GM18861 (cell line): ENCODE data around the gene CILP.
"Not testable (repeated sequence)": the region's sequence is repeated elsewhere in the genome, so short reads cannot be mapped to it uniquely, and the experiment has no call there.

Experiments used
- ATAC-seq: cut with Tn5 transposase; IDR thresholded peaks from one replicate; pipeline ENCODE4 v1.9.1; 2021; ENCODE audit not compliant: unreplicated experiment

Gene CILP

DNA sequence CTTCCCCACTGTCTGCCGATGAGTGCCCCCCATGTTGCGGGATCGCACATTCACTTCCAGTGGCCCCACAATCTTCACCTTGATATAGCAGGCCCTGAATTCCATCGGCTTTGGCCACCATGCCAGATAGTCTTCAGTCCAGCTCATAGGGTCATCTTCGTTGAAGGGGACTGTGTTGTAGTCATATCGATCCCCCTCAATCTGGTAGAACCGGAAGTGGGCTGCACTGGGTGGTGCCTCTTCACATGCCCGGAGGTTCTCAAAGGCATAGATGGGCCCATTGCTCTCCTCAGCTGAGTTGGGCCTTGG, 14.0 kb downstream of the CILP start:
- no peak for ATAC-seq

DNA sequence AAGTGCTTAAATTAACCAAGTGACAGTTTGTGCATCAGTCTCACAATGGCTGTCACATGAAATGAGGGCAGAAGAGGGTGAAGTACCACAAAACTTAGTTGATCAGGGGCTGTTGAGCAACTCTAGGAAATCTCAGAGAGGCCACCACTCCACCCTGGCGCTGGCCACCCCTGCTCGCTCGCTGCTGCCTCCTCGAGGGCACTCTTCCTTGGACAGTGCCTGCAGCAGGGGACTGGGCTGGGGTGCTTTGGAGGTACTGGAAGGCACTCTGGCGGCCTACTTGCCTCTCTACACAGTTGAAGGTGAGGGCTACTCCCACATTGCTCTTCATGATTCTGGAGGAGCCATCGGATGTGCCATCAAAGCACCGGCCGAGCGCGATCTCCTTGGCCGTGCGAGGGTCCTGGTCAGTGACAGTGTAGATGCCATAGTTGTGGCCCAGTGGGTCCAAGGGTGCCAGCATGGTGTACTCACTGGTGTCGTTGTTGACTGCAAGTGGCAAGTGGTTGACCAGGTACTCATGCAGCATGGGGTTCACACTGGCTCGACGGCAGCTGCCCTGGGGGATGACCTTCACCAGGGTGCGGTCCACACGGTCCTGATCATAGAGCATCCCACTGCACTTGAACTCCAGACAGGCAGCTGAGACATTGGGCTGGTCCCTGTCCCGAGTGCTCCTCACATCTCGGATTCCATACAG, 14.5 kb downstream of the CILP start:
- ATAC-seq, result no peak

DNA sequence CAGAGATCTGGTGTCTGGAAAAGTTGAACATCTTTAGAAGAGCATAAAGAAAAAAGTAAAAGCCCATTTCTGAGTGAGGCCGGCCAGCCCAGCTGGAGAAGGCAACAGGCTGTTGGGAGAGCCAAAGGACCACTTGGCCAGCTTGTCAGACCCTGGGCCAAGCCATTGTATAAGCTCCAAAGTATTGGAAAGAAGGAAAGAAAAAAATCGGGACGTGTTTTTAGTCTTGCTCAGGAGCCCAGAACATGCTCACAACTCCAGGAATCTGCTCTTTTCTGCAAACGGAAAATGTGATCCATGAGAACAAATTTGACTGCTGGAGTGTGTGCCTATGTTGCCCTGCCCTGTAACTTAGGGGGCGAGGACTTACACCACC, 15.7 kb downstream of the CILP start:
- ATAC-seq, result no peak

DNA sequence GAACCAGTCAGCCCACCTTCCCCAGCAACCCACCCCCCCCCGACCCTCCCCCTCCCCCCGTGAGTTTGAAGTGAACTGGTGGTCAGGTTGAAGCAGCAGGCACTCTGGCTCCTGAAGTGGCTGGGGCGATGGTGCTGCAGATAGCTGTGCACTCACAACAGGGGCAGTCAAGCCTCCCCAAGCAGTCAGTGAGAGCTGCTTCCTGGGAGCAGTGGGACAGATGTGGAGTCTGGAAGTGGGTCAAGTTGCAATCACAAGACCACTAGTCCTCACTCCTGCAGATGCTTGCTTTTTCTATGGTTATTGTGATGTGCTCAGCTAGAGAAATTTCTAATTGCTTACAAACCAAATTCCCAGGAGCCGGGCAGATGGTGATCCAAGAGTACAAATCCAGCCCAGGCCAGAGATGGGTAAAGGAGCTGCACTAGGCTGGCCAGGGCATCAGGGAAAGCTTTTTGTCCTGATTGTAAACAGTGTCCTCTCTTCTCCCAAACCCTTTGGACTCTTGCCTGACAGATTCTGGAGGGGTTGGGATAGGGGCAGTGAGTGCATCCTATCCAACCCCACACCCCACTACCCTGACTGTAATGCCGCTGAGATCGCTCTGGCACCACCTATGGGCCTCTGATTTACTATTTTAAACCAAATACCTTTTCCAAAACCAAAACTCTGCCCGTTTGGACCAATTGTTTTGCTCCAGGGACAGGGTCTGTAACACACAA, 16.3 kb downstream of the CILP start:
- no peak for ATAC-seq

DNA sequence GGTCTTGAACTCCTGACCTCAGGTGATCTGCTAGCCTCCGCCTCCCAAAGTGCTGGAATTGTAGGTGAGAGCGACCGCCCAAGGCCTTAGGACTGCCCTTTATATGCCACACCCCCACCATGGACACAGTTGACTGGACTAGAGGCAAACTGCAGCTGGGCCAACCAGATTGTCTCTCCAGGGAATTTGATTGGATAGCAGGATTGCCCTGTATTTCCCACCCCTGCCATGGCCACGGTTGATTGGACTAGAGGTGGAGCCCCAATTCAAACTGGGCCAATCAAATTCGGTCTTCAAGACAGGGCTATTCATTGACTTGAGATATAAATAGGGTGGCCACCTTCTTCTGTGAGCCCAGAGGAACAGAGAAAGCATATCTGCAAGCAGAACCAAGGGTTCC, 19.3 kb downstream of the CILP start:
- no peak for ATAC-seq

DNA sequence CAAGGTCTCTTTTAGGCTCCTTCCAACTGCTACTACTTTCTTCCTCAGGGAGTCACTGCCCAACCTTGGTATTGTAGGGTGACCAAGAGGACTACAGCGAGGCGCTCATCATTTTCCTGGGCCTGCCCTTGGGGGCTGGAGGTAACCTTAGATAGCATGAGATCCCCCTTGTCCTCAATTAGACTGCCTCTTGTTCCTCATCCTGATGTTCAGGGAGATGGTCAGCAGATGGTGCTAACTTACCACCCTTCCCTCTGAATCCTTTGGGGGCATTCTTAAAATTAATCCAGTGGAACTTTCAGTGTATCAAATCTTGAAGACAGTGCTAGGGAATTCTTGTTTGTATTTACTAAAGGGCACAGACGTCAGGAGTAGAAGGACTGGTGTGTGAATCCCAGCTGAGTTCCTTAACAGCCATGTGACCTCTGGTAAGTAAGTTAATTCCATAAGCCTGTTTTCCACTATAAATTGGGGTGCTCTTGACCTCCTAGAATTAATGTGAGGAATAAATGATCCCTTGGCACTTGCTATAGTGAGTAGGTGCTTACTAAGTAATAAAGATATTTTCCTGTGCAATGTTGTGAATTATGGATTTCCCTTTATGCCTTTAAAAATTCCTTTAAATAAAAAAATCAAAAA, 22.1 kb downstream of the CILP start:
- ATAC-seq, result no peak

DNA sequence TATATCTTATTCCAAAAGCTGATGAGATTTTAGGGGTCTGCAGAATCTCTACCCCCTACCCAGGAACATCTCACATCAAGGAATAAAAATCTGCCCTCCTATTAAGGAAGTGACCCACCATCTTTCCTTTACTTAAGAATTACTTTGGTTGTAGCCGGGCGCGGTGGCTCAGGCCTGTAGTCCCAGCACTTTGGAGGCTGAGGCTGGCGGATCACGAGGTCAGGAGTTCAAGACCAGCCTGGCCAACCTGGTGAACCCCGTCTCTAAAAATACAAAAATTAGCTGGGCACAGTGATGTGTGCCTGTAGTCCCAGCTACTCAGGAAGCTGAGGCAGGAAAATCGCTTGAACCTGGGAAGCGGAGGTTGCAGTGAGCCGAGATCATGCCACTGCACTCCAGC, 22.8 kb downstream of the CILP start:
- not testable (repeated sequence) for ATAC-seq

DNA sequence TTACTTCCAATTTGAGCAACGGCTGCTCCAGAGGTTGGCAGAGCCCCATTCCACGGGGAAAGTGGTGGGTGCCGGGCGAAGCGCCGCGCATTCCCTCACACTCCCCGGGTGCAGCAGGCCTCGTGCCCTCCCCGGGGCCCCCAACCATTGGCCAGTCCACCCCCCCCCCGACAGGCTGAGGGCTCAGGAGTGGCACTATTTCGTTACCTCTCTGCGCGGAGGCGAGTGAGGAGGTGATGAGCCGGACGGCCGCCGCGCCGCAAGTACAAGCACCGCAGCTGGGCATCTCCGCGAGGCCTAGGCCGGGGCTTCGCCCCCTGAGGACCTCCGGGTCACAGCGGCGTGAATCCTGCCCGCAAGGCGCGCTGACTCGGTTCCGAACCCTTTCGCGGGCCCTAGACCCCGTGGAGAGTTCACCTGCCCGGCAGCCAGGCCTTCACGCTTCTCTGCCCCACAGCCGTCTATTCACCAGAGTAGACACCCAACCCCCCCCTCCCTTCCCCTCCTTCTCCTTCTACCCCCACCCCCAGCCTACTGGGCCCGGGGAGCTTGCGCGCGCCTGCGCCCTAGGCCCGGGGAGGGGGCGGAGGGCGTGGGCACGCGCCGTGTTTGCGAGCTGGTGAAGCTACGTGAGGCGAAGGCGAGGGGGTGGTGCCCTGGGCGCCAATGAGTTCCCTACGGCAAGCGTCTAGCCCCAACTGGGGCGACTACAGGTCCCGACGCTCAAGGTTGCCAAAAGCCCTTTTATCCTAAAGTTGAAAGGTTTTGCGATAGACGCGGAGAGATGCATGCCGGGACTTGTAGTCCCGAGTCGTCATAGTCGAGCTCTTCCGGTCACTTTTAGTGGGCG, 26.2 kb downstream of the CILP start, which contains the start of gene CLPX:
TSS of gene CLPX (minus strand) at position 475 of the 850 bp plus-strand sequence. CDS start at position 286, 189 bp downstream.
- peak; percentile 81 for ATAC-seq

DNA sequence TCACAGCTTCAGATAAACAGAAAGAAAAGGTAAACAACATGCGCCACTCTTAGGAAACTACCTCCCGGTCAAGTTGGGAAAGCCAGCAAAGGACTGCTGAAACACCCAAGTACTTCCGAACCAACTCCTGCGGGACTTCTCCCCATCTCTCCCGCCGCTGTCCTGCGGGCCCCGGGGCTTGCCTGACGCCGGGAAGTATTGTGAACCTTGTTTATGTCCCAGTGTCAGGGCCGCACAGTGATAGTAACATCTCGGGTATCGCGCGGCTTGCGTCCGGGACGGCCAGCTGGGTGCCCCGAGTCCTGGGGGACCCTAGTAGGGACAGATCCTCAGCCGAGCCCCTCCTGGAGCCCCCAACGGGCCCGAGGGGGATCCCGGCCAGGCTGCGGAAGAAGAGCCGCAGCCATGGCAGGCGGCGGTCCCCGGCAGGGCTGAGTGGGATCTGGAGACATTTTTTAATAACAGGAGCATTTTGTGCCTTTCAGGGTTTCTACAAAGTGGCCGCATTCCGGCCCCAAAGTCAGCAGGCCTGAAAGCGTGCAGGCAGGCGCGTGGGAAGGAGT, 26.9 kb downstream of the CILP start:
- no peak for ATAC-seq

DNA sequence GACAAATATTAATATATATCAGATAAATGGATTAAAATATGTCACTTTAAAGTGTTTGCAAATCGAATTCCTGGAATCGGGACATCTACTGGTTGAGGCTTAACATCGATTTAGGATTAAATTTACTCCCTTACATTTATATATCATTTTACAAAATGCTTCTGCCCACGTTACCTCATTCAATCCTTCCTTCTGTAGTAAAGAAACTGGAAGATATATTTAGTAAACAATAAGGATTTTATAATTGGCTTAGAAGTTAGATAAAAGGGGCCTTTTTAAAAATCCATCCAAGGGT, 27.5 kb downstream of the CILP start:
- no peak for ATAC-seq

DNA sequence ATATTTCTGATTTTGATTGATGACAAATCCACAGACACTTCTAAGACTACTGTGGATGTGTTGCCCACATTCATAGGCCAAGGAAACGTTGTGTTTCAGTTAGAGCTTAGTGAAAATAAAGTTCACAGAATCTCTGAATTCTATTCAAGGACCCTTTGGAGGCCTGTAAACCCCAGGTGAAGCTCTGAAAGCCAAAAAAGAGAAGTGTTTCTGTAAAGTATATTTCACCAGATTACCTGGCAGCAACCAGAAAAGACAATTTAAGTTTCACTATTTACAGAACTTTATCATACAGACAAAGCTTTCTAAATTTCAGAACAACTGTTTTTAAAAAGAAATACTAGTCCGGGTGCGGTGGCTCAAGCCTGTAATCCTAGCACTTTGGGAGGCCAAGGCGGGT, 28.7 kb downstream of the CILP start:
- no peak for ATAC-seq

DNA sequence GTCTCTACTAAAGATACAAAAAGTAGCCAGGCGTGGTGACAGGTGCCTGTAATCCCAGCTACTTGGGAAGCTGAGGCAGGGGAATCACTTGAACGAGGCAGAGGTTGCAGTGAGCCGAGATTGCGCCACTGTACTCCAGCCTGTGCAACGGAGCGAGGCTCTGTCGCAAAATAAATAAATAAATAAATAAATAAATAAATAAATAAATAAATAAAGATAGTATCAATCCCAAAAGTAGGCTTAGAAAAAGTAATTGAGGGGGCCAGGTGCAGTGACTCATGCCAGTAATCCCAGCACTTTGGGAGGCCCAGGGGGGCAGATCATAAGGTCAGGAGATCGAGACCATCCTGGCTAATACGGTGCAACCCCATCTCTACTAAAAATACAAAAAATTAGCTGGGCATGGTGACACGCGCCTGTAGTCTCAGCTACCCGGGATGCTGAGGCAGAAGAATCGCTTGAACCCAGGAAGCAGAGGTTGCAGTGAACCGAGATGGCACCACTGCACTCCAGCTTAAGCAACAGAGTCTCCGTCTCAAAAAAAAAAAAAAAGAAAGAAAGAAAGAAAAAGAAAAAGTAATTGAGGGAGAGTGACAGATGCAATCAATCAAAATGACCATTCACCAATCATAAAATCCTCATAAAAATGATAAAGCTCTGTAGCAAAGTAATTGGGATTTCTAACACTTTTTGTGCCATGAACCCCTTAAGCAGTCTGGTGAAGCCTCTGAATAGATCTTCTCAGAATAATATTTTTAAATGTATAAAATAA, 29.5 kb downstream of the CILP start:
- not testable (repeated sequence) for ATAC-seq

DNA sequence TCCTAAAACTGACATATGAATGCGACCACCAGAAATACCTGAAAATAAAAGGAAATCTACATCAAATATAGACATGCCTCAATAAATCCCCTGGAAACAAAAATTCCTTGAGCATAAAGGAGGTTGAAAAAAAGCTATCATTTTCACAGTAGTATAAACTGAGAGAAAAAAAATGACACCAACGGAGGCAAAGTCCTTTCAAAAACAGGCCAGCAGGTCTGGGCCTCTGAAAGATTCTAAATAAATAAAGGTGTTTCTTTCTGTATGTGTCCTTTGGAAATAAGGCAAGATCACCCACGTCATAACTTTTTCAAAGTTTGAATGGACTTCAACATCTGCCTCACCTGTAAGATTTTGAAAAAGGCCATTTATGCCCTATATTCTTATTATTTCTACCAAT, 31.1 kb downstream of the CILP start:
- ATAC-seq, result no peak

DNA sequence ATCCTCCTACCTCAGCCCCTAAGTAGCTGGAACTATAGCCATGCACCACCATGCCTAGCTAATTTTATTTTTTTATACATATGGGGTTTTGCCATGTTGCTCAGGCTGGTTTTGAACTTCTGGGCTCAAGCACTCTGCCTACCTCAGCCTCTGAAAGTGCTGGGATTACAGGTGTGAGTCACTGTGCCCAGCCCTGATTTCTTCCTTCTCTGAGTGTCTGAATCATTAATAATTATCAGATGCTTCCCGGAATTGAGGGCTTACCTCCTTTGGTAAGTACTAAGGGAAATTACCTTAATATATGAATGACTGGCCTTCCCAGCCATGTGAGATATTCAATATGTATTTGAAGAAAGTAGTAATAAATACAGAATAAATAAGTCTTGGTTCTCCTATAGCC, 33.4 kb downstream of the CILP start:
- ATAC-seq, result no peak

DNA sequence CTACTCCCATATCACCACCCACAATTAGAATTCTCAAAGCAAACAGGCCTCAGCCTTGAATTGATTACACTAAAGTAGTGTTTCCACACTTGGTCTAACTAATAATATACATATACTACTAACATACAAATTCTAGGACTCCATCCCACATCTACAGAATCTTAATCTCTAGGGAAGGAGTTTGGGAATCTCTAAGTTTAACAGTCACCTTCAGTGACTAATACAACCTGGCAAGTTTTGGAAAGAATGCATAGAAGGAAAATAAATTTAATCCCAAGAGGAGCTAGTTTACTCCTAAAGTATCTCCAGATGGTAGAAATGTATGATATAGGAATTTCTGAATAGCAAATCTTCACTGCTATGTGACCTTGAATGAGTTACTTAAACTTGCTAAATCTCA, 35.2 kb downstream of the CILP start:
- ATAC-seq, result no peak

DNA sequence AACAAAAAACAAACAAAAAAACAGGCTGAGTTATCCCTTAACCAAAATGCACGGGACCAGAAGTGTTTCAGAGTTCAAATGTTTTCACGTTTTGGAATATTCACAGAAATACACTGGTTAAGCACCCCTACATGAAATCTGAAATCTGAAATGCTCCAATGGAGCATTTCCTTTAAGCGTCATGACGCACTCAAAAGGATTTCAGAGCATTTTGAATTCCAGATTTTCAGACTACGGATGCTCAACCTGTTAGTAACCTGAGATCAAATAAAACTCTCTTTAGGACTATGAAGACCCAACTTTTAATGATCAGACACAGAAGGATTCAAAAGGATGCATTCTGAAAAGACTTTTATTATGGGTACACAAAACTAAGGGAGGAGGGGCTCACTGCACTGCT, 35.8 kb downstream of the CILP start:
- ATAC-seq, result no peak

DNA sequence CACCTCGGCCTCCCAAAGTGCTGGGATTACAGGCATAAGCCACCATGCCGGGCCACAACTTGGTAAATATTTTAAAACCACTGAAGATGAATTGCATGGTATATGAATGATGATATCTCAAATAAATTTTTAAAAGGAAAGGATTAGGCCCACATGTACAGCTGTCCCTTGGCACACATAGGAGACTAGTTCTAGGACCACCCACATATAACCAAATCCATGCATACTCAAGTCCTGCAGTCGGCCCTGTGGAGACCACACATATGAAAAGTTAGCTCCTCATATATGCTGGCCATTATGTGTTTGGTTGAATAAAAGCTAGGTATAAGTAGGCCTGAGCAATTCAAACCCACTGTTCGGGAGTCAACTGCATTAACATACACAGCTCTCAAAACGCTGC, 36.8 kb downstream of the CILP start:
- ATAC-seq, result no peak

DNA sequence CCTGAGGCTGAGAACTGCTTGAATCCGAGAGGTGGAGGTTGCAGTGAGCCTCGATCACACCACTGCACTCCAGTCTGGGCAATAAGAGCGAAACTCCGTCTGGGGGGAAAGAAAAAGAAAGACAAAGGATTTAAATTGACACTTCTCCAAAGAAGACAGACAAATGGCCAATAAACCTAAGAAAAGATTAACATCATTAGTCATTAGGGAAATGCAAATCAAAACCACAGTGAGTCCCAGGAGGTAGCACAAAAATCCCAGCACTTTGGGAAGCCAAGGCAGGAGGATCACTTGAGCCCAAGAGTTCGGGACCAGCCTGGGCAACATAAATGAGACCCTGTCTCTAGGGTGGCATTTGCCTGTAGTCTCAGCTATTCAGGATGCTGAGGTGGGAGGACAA, 38.7 kb downstream of the CILP start:
- no peak for ATAC-seq

DNA sequence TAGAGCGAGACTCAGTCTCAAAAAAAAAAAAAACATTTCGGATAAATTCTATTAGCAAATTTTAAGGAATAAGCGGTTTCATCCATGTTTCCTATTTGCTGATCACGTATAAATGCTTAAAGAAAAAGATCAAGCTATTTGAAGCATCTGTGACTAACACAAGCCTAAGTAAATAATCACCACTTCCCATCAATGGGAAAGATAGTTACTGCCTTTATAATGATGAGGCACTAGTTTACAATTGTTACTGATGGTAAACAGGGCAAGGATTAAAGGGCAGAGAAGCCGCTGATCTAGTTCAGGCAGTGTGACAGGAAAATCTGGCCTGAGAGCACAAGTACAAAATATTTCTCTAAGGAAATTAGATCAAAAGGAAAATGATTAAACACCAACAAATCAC, 39.8 kb downstream of the CILP start:
- no peak for ATAC-seq

DNA sequence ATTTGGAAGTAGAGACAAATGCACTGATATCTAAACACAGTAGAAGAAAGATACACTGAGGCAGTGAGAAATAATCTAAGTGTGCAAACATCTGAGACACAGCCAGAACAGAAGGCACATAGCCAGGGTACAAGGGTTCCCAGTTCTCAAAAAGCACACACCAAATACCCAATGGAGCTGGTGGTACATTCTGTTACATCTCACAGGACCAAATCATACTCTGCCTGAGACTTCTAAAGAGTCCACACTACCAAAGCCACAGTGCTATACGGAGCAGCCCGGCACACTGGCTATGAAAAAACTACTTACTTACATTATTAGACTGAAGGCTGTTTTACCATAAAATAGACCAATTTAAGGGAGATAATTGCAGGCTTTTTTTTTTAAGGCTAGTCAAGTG, 45.4 kb downstream of the CILP start:
- ATAC-seq, result no peak

DNA sequence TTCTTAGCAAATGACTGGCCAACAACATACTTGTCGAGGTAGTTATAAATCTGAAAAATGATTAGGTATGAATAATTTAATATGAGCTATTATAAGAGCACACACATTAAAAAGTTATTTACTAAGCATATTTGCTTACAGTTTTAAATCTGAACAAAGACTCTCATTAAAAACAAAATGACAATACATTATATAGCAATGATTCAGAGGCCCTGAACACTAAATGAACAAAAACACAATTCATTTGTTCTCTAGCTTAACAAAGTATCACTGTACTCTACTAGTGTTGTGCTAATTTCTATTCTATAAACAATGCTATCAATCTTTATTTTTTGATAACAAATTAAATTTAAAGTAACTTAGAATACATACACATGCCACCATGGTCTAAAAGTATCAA, 47.1 kb downstream of the CILP start:
- ATAC-seq, result no peak
